Measurements from ENCODE around the gene FBXO46.

FBXO46 gene, protein sequence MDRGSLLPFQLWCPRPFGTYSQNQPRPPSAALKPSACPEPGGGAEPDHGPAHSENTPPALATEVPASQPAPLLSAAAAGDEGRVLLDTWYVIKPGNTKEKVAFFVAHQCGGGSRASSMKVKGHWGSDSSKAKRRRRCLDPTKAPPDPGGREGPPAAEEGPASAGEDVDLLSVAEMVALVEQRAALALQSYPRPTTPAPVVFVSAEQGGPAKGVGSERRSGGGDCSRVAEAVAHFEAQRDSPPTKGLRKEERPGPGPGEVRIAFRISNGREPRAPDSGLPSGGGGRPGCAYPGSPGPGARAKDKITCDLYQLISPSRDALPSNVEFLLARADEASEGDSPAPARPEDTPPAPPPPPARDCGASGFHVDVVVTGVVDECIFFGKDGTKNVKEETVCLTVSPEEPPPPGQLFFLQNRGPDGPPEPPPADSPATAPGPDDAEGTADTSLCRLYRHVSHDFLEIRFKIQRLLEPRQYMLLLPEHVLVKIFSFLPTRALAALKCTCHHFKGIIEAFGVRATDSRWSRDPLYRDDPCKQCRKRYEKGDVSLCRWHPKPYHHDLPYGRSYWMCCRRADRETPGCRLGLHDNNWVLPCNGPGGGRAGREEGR
- total RNA-seq, result 1.9 to 11.8 (median 6.3) reads per million in 17 experiments

DNA sequence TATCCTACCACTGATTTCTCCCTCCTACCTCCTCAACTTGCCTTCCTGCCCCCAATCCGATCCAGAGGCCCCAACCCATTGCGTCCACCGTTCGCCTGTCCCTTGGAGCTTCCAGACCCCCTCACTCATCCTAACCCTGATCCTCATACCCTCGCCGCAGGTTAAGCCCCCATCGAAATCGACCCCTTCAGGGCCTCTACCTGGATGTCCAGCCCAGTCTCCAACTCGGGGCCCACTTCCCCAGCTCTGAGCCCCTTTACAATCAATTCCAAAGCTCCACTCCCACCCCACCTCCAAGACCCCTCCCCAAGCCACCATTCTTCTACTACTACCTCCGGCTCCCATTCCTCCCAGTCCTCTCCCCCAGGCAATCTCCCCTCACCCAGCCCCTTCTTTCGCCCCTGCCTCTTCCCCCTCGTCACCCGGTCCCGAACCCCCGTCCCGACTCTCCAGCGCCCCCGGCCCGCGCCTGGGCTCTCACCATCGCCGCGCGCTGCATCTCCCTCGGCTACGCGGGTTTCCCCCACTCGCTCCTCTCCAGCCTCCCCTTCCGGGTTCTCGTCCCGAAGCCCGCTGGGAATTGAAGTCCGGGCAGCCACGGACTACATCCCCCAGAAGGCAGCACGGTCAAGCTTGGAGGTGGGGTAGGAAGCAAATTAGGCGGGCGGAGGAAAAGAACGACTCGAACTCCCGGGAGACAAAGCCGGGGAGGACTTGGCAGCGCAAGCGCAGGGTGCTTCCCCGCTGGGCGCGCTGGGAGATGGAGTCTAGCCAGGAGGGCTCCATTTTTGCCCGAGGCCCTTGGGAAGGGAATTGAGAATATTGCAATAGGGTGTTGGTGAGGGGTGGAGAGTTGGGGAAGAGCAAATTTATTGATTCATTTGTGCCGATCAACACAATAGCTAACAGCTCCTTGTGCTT lies at the start of gene FBXO46:
TSS of gene FBXO46 (minus strand) at position 529 of the 921 bp plus-strand sequence. CDS start 17,401 bp downstream, outside the sequence.
- DNase-seq, result peak; percentile 96 to 98 (median 98)

DNA sequence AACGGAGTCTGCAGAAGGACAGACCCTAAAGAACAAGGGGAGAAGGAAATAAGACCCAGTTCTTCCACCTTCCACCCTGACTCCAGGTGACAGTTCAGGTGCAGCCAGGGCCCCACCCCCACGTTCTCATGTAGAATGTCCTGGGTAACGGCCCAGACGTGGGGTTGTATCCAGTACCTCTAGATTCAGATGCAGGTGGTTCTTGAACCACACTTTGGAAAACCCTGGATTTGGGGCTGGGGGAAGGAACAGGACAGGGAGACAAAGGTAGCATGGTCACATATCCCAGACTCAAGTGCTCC lies 49.4 kb upstream of the FBXO46 start:
- no peak for DNase-seq

DNA sequence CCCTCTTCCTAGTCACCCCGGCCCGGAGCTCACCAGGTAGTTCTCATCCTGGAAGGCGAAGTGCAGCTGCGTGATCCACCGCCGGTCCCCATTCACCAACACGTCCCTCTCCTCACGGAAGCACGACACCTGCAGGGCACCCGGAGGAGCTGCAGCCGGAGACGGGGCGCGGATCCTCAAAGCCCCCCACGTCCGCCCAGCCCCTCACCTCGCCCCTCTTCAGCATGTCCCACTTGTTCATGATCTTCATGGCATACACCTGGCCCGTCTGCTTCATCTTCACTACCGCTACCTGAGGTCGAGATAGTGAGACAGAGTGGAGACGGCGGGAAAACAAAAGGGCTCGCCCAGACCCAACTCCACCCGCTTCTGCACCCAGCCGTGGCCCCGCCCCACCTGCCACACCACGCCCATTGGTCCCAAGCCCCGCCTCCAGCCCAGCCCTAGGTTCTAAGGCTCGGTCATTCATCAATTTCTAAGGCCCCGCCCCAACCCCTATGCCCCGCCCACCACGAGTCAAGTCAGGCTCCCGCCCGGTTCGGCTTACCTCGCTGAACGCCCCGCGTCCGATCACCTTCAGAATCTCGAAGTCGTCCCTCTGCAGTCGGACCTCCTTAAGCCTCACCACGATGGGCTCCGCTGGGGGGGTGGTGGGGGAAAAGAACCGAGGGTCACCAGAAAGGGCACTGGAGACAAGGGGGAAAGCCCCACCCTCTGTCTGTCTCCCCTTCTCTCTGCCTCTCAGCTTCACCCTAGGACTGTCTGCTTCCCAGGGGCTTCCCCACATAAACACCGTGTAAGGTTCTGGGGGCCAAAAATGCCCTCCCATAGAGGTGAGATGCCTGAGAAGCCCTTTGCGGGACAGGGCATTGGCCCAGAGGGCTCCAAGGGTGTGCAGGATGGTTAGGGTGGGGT lies 48.8 kb upstream of the FBXO46 start:
- DNase-seq, result peak; percentile 52 to 73 (median 57)

DNA sequence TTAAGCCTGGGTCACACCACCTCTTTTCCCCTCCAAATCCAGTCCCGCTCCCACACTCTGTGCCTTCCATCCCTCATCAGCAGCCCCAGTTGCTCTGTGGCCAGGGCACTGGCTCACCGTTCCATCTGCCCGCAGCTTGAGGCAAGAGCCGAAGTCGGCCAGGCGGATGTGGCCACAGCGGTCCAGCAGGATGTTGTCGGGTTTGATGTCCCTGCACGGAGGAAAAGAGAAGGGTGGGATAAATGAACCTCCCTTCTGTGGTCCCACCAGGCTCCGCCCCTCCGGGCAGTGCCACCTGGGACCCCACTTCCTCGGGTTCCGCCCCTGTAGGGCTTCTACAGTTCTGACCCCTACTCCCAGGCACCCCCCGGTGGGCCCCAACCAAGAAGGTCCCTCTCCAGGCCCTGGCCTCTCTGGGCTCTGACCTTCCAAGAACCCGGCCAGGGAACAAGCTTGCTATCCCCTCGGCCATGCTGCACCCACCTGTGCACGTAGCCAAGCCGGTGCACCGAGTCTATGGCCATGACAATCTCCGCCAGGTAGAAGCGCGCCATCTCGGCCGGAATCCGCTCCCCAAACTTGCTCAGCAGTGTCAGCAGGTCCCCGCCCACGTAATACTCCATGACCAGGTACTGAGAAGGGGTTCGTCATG lies 47.4 kb upstream of the FBXO46 start:
- DNase-seq, result no peak

DNA sequence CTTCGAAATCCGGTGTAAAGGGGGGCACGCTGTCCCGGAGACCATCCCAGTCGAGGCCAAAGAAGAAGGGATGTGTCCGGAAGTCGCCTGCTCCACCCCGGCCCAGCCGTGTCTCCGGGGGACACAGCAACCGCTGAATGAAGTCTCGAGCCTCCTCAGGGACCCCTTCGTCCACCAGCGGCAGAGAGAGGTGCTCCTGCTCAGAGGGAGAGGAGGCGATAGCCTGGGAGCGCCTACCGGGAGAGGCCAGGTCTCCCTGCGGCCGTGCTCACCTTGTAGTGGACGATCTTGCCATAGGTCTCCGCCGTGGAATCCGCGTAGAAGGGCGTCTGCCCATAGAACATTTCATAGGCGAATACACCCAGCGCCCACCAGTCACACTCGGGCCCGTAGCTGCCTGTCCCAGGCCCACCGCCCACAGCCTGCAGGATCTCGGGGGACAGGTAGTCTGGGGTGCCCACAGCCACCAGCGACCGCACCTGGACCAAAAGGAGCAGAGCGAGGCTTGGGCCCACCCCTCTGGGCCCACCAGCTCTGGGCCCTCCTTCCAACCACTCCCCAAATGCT lies 46.8 kb upstream of the FBXO46 start:
- no peak for DNase-seq

DNA sequence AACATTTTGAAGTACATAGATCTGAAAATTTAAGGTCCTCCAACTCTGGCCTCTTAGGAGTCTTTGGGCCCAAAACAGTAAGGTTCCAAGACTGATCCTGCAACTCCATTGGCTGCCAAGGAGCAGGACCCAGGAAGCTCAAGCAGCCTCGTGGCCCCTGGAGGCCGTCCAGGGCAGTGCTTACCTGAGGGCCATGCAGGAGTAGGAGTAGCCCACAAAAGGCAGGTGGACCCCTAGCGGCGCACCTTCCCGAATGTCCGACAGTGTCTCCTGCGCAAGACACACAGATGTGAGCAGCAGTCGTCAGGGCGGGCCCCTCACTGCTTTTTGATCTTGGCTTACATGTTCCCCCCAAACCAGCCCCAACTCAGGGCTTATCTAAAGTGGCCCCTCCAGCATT lies 44.1 kb upstream of the FBXO46 start:
- no peak for DNase-seq

DNA sequence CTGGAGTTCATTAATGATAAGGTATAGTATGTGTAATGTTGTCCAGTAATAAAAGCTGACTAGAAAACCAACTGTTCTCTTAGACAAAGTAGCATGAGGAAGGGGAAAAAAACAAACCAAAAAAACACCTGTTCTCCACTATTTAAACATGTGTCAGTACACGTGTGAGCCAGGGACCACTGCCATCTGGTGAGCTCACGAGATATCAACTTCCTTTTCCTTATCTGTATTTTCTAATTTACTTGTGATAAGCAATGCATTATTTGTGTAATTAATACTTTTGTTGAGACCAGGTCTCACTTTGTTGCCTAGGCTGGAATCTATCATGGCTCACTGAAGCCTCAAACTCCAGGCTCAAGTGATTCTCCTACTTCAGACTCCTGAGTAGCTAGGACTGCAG lies 42.7 kb upstream of the FBXO46 start:
- DNase-seq, result no peak

DNA sequence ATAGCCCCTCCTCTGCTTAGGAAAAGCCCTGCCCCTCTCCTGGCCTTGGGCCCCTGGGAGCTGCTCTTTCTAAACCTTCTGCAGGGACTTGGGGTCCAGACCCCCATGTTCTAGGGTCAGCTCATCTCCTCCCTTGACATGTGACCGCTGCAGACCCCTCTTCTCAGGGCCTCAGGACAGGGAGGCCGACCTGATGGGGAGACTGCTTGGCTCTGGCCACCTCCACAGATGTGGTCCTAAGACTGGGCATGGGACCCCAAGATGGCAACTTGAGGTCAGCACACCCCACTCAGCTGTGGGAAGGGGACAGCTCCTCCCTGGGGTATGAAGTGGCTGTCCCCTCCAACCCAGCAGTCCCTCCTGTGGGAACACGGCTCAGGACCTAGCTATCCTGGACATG lies 42.2 kb upstream of the FBXO46 start:
- DNase-seq, result no peak

DNA sequence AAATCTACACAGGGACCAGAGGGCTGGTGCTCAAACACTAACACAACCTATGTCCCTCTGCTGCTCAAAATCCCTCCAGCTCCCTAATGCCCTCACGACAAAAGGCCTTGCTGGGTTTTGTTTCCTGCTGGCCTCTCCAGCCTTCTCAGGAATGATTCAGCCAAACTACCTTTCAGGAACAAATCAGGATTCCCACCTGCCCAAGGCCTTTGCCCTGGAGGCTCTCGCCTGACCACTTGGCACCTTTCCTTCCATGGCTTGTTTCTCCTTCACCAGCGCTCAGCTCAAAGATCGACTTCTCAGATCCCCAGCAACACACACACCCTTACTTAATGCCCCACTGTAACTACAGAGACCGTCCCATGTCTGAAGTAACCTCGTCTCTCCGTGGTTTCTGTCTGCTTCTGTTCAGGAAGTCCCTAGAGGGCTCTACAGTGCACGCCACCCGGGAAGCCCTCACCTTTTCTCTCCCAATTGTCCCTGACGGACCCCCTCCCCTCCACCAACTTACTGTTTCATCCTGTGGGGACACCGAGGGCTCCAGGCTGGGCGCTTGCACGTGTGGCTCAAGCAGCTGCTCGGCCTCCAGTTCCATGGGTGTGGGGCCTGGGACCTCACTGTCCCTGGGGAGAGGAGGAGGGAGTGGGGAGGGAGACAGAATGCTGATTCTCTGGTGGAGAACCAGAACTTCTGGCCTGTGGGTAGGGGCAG lies 41.6 kb upstream of the FBXO46 start:
- DNase-seq, result no peak

DNA sequence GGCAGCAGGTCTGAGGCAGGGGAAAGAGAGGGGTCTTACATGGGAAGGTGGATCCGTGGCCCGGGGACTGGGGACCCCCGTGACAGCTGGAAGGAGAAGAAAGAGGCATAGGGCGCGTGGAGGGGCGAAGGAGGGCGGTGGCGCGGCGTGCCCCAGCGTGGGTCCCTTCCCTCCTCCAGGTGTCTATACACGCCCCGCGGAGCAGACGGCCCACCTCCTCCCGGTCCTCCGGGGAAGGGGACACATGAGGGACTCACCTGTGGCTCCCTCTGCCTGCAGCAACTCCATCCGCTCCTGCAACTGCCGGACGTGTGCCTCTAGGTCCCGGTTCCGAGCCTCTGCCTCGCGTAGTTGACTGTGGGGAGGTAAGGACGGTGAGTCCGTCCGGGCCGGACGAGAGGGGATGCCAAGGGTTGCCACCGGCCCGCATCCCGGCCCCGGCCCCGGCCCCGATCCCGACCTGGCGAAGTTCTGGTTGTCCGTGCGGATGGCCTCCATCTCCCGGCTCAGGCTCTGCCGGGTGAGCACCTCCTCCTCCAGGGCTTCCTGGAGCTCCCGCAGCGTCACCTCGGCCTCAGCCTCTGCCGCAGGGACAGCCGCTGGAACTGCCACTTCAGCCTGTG lies 40.7 kb upstream of the FBXO46 start:
- DNase-seq, result no peak

DNA sequence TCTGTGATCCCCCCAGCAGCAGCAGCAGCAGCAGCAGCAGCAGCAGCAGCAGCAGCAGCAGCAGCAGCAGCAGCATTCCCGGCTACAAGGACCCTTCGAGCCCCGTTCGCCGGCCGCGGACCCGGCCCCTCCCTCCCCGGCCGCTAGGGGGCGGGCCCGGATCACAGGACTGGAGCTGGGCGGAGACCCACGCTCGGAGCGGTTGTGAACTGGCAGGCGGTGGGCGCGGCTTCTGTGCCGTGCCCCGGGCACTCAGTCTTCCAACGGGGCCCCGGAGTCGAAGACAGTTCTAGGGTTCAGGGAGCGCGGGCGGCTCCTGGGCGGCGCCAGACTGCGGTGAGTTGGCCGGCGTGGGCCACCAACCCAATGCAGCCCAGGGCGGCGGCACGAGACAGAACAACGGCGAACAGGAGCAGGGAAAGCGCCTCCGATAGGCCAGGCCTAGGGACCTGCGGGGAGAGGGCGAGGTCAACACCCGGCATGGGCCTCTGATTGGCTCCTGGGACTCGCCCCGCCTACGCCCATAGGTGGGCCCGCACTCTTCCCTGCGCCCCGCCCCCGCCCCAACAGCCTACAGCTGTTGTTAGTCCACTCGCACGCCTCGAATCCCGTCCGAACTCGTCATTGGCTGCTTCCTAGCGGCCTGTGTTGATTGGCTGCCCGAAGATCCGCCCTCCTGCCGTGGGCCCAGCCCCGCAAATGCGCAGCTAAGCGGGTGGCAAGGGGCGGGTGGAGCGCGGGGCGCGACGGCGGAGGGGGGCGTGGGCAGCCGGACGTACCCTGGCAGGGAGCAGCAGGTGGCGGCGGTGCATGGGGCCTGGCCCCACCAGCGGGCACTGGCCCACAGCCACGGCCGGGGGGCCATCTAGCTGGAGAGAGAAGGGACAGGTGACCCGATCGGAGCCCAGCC lies 39.8 kb upstream of the FBXO46 start:
- DNase-seq, result peak; percentile 90 to 96 (median 94)

DNA sequence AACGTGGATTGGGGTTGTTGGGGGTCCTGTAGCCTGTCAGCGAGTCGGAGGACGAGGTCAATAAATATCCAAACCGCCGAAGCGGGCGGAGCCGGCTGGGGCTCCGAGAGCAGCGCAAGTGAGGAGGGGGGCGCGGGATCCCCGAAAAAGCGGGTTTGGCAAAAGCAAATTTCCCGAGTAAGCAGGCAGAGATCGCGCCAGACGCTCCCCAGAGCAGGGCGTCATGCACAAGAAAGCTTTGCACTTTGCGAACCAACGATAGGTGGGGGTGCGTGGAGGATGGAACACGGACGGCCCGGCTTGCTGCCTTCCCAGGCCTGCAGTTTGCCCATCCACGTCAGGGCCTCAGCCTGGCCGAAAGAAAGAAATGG lies 39.1 kb upstream of the FBXO46 start:
- DNase-seq, result peak in 3 of 4 experiments; percentile 36 to 49 (median 46)

DNA sequence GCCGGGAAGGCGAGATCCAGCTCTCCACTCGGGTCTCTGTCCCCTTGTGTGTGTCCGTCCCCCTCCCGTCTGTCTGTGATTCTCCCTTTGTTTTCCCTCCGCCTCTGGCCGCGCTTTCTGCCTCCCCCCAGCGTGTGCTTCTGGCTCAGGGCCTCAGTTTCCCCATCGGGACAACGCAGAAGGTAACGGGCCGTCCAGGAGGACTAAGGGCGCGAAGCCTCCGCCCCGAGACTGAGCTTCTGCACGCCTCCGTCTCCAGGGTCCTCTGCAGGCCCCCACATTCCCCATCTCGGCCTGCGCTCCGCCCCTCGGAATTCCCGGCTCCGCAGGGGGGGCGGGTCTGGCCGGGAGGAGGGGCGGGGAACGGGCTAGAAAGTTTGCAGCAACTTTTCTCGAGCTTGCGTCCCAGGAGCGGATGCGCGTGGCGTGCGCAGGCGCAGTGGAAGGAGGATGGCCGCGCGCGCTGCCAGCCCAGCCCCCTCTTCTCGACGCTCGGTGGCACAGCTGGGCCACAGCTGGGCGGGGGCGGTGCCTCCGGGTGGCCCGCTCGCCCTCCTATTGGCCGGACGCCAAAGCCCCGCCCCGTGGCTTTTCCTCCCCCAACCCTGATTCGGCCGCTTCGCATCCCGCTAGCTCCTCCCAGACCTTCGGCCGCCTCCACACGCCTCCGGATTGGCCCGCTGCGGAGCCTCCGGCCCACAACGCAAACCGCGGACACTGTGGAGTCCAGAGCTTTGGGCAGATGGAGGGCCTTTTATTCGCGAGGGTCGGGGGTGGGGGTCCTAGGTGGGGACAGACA lies 38.5 kb upstream of the FBXO46 start, which contains the start of gene SIX5:
TSS of gene SIX5 (minus strand) at position 269 of the 799 bp plus-strand sequence. CDS start 408 bp downstream, outside the sequence.
- peak; percentile 96 to 98 (median 97) for DNase-seq

DNA sequence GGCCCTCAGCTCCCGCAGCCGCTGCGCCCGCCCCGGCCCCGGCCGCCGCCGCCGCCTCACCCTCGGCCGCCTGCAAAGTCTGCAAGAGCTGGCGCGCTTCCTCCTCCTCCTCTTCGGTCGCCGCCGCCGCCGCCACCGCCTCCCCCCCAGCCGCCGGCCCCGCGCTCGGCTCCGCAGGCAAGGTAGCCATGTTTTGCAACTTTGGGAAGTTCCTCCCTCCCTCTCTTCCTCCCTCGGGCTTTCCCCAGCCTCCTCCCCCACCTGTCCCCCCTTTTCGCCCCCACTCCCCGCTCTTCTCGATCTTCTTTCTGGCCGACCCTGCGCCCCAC lies 37.9 kb upstream of the FBXO46 start:
- DNase-seq, result peak in 3 of 4 experiments; percentile 23 to 61 (median 48)

DNA sequence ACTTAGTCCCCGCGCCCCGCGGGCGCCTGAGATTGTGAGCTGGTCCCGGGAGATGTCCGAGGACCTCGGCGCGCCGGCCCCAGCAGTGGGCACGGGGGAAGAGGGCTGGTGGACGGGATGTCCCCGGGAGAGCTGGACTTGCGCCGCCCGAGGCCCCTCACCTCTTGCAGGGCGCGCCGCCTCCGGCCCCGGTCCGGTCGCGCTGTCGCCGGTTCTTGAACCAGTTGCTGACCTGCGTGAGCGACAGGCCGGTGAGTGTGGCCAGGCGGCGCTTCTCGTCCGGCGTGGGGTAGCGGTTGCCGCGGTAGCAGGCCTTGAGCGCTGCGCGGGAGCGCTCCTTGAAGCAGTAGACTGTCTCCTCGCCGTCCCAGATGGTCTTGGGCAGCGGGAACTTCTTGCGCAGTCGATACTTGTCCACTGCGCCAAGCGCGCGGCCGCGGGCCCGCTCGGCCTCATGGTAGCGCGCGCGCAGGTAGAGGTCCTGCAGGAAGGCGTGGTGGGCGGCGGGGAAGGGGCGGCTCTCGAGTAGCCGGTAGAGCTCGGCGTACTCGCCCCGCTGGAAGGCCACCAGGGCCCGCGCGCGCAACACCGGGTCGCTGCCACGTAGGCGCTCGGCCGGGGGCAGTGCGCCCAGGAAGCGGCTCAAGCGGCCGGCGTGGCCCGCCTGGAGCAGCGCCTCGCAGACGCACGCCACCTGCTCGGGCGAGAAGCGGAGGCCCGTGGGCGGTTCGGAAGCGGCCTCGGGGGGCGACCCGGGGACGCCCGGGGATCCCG lies 37.4 kb upstream of the FBXO46 start:
- DNase-seq, result peak in 3 of 4 experiments; percentile 17 to 53 (median 38)

DNA sequence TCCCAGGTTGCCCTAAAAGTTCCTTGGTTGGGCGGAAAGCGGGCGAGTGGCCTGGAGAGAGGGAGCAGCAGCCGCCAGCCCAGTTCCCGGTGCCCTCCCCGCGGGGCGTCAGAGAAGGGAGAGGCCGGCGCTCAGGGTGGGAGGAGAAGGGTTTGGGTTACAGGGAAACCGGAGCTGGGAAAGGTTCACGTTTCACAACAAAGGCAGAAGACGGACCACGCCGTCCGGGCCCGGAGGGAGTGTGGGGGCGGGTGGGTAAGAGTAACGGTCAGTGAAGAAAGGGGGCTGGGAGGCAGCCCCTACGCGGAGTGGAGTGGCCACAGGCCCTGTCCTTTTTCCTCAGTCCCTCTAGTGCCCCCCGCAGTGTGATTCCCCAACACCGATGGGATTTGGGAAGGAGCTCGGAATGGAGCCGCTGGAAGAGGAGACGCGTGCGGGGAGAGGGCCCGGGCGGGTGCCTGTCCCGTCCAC lies 36.7 kb upstream of the FBXO46 start:
- DNase-seq, result no peak

DNA sequence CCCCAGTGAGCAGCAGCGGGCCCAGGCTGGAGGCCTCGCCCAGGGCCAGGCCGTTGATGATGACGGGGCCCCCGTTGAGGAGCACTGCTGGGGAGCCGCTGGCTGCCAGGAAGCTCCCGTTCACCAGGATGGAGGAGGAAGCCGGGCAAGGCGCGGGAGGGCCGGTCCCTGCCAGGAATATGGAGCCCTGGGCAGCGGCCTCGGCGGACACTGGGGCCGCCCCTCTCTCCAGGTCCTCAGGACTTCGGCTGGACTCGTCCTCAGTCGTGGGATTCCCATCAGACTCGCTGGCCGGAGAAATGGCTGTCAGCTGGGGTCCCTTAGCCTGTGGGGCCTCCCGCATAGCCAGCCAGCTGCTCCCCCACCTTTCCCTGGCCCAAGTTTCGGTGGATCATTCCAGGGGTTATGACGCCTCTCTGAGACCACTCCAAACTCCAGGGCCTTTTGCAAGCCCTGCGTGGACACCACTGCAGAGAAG lies 36.2 kb upstream of the FBXO46 start:
- no peak for DNase-seq

All from suppressor macrophage (primary cell).